Ascending aorta (tissue), 2 donors: ENCODE data around the gene AEBP2. TPM values are rescaled to one million over a fixed set of nuclear protein-coding genes. Genes with fewer than 3 reads are reported as not detected.
"Not testable (repeated sequence)": the region's sequence is repeated elsewhere in the genome, so short reads cannot be mapped to it uniquely, and the experiment has no call there.

Experiments used
- DNase-seq, 2 donors: peaks; one replicate each; pipeline ENCODE4 v3.0.0-alpha.2; 2019; ENCODE audit warnings: low spot score in 2 of 2
- H3K27ac ChIP-seq, 2 donors: fragments of 200-600 bp; sonication (generic); one replicate each; pipeline ENCODE4 v1.5.1; 2016 to 2017; ENCODE audit warnings: mild to moderate bottlenecking in 1 of 2
- H3K27me3 ChIP-seq: fragments of 200-600 bp; sonication (generic); one replicate; pipeline ENCODE4 v1.5.1; 2017
- H3K36me3 ChIP-seq, 2 donors: fragments of 200-600 bp; sonication (generic); one replicate each; pipeline ENCODE4 v1.5.1; 2016
- H3K4me1 ChIP-seq, 2 donors: fragments of 200-600 bp; sonication (generic); one replicate each; pipeline ENCODE4 v1.5.1; 2016 to 2017; ENCODE audit warnings: mild to moderate bottlenecking in 1 of 2
- H3K4me3 ChIP-seq, 2 donors: fragments of 200-600 bp; sonication (generic); one replicate each; pipeline ENCODE4 v1.5.1; 2016 to 2017; ENCODE audit warnings: mild to moderate bottlenecking in 1 of 2
- H3K9me3 ChIP-seq, 2 donors: fragments of 200-600 bp; sonication (generic); one replicate each; pipeline ENCODE4 v1.5.1; 2016
- intact Hi-C: fragments of 100-400 bp; cut with DNase I; formaldehyde crosslinking; loops from one replicate; pipeline ENCODE4 v1.15.1; 2023
- total RNA-seq: library from RNA; depleted of rRNA; stranded (reverse); fragments of >200 nt; gene quantifications from one replicate; pipeline ENCODE4 v1.1.0, GENCODE V29; 2016
- TF ChIP-seq, protein P1 (sequence below), 3 experiments: fragments of 200-600 bp in 2 of 3; fragments of 450-650 bp in 1 of 3; sonication (generic) in 2 of 3; IDR thresholded peaks; one replicate each; pipeline ENCODE4 v1.5.1; 2016 to 2019; ENCODE audit warnings: antibody characterized with exemption in 3 of 3, mild to moderate bottlenecking in 1 of 3, moderate library complexity in 1 of 3

Gene AEBP2, protein sequence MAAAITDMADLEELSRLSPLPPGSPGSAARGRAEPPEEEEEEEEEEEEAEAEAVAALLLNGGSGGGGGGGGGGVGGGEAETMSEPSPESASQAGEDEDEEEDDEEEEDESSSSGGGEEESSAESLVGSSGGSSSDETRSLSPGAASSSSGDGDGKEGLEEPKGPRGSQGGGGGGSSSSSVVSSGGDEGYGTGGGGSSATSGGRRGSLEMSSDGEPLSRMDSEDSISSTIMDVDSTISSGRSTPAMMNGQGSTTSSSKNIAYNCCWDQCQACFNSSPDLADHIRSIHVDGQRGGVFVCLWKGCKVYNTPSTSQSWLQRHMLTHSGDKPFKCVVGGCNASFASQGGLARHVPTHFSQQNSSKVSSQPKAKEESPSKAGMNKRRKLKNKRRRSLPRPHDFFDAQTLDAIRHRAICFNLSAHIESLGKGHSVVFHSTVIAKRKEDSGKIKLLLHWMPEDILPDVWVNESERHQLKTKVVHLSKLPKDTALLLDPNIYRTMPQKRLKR
- 29.6 TPM for total RNA-seq

DNA sequence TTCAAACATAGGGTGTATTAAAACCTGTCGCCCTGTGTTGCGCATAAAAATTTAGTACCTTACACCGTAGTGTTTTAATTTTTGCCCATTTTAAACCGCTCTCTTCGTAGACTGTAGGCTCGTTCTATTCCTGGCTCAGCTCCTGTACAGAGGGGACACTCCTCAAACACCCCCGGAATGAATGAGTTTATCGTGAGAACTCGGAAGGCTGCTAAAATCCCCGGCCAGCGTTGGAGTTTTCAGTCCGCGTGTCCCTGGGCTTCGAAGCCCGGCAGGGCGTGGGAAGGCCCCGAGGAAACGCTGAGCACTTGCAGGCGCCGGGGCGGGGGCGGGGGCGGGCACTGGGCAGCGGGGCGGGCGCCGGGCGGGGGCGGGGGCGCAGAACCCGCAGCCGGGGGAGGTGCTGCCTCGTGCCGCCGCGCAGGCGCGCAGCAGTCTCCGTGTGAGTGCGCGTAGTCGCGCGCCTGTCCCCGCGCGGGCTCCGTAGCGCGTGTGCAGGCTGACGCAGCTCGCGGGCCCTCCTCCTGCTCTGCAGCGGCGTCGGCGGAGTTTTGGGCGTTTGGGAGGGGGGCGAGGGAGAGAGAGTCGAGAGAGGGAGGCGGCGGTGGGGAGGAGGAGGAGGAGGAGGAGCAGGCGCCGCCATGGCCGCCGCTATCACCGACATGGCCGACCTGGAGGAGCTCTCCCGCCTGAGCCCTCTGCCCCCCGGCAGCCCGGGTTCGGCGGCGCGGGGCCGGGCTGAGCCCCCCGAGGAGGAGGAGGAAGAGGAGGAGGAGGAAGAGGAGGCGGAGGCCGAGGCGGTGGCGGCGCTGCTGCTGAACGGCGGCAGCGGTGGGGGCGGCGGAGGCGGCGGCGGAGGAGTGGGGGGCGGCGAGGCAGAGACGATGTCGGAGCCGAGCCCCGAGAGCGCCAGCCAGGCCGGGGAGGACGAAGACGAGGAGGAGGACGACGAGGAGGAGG is at the start of gene AEBP2:
AEBP2 (plus strand) TSS at position 434 of the 960 bp plus-strand sequence; CDS start at position 642, 208 bp downstream.
- intact Hi-C loops = loop anchor here (1.0 to 10.0 kb wide), 3 partner anchors 27 to 205 kb away; no protein-coding TSS in a partner anchor
- Histone ChIP-seq H3K27ac (peak within 1 kb of the TSS; percentile 96 to 99), H3K27me3 (no peaks in the 10 kb centered on the region), H3K9me3 (no peaks in the 10 kb centered on the region), H3K36me3 (no peaks in the 10 kb centered on the region), H3K4me1 (peaks cover 10 to 14% of the 10 kb centered on the region in 2 donors), H3K4me3 (peak within 1 kb of the TSS; percentile 87 to 93)
- TF ChIP-seq, protein P1, sequence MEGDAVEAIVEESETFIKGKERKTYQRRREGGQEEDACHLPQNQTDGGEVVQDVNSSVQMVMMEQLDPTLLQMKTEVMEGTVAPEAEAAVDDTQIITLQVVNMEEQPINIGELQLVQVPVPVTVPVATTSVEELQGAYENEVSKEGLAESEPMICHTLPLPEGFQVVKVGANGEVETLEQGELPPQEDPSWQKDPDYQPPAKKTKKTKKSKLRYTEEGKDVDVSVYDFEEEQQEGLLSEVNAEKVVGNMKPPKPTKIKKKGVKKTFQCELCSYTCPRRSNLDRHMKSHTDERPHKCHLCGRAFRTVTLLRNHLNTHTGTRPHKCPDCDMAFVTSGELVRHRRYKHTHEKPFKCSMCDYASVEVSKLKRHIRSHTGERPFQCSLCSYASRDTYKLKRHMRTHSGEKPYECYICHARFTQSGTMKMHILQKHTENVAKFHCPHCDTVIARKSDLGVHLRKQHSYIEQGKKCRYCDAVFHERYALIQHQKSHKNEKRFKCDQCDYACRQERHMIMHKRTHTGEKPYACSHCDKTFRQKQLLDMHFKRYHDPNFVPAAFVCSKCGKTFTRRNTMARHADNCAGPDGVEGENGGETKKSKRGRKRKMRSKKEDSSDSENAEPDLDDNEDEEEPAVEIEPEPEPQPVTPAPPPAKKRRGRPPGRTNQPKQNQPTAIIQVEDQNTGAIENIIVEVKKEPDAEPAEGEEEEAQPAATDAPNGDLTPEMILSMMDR (IDR thresholded peaks at IDR 0.05) = no peak
- DNase-seq = peak; percentile 71 to 97

DNA sequence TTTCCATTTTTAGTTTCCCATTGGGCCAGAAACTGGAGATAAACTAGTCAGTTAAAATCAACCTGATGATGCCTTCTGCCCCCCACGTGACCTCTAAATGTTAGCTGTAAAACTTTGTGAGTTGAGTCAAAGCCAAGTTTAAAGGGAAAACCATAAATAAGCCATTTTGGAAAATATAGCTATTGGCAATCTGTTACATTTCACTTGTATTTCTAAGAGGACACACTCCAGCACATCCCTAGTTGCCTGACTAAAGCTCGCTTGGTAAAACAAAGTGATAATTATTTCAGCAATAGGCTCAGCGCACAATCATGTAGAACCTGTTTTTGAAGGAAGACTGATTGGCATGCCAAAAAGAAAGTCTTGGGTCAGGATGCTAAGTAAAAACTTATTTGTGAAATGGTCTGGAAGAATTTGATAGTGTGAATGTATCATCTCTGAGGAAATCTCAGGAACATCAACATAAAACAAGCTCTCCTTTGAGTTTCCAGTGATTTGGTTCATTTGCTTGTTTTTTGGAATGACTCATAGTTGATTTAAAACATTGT is 49.2 kb upstream of the AEBP2 start:
- TF ChIP-seq, protein P1 (IDR thresholded peaks at IDR 0.05) = no peak
- no peaks in the 10 kb centered on the region for H3K27me3 ChIP-seq

DNA sequence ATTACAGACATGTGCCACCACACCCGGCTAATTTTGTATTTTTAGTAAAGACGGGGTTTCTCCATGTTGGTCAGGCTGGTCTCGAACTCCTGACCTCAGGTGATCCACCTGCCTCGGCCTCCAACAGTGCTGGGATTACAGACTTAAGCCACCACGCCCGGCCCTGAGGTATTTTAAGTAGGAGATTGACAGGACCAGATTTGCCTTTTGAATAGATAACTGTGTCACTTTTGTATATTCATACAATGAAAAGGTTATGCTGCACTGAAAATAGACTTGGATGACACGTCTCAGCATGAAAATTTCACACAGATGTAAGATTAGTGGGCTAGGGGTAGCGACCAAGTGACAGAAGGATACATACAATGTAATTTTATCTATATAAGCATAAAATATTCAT is 46.6 kb upstream of the AEBP2 start:
- DNase-seq, H3K4me3 ChIP-seq, intact Hi-C loops, H3K36me3 ChIP-seq, H3K4me1 ChIP-seq, H3K27me3 ChIP-seq, H3K27ac ChIP-seq, H3K9me3 ChIP-seq: not testable (repeated sequence)

More for the DNA sequence above, 49.2 kb upstream of the AEBP2 start:
- Histone ChIP-seq H3K4me3 (no peak overlapping the region), H3K27ac (no peak overlapping the region), H3K9me3 (no peaks in the 10 kb centered on the region), H3K36me3 (no peaks in the 10 kb centered on the region), H3K4me1 (no peaks in the 10 kb centered on the region)
- intact Hi-C loops = no loop called here
- DNase-seq = no peak

DNA sequence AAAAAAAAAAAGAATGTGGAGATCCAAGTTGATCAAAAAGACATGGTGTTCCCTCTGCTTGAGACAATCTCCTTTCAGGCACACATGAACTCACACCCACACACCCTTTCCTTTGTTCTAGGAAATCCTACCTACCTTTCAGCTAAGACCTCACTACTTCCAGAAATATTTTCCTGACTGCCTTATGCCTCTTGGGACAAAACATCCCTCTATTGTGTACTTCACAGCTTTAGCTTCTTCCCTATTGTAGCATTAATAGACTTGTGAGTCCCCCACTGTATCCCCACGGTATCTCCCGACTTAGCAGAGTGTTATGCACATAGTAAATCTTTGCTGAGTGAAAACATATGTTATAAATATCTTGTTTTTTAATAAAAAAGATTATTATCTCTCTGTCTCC is 44.9 kb upstream of the AEBP2 start:
- H3K4me3 ChIP-seq = no peak overlapping the region
- DNase-seq = no peak
- TF ChIP-seq, protein P1 (IDR thresholded peaks at IDR 0.05) = no peak
- no peak overlapping the region for H3K27ac ChIP-seq
- no peaks in the 10 kb centered on the region for H3K36me3 ChIP-seq
- intact Hi-C loops = no loop called here
- no peaks in the 10 kb centered on the region for H3K9me3 ChIP-seq
- no peaks in the 10 kb centered on the region for H3K4me1 ChIP-seq
- H3K27me3 ChIP-seq = no peaks in the 10 kb centered on the region

DNA sequence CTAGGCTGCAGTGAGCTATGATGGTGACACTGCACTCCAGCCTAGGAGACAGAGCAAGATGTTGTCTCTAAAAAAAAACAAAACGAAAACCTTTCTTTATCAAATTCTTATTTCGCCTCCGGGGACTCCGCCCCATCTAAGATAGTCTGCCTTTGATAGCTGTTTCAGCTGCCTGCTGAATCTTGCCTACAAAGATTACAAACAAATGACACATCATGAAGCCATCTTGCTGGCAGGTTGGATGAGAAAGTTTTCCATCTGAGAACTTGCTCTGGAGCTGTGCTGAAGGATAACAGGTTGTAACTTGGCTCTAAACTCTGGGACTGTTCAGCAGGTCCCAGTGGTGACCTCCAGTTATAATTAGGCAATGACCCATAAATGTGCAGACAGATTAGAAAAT is 41.8 kb upstream of the AEBP2 start:
- intact Hi-C loops = no loop called here
- peaks cover 0 to under 1% of the 10 kb centered on the region in 2 donors for H3K4me1 ChIP-seq
- TF ChIP-seq, protein P1 (IDR thresholded peaks at IDR 0.05) = no peak
- no peaks in the 10 kb centered on the region for H3K27me3 ChIP-seq
- DNase-seq = no peak
- no peak overlapping the region for H3K27ac ChIP-seq
- no peak overlapping the region for H3K4me3 ChIP-seq
- no peaks in the 10 kb centered on the region for H3K9me3 ChIP-seq
- no peaks in the 10 kb centered on the region for H3K36me3 ChIP-seq
